Aorta (tissue), 5 donors: ENCODE results near the gene AVPR1A. TPM values are rescaled to one million over a fixed set of nuclear protein-coding genes. Genes with fewer than 3 reads are reported as not detected.

Experiments used
- ATAC-seq: fragments of 200-7000 bp; cut with Tn5 transposase; one replicate; pipeline ENCODE4 v1.9.1; 2022; ENCODE audit warnings: moderate library complexity; ENCODE audit not compliant: low FRiP score
- DNase-seq, 2 donors: peaks; one replicate each; pipeline ENCODE4 v3.0.0-alpha.2; 2020
- H3K27ac ChIP-seq, 2 donors: one replicate each; pipeline ENCODE4 v1.5.1; 2013; ENCODE audit warnings: low read length in 2 of 2, mild to moderate bottlenecking in 2 of 2, moderate library complexity in 2 of 2, control low read depth in 1 of 2, inconsistent platforms in 1 of 2, low read depth in 1 of 2
- H3K27me3 ChIP-seq, 2 donors: one replicate each; pipeline ENCODE4 v1.6.1; 2013; ENCODE audit warnings: control low read depth in 1 of 2, low read length in 1 of 2, mild to moderate bottlenecking in 1 of 2, moderate library complexity in 1 of 2; ENCODE audit not compliant: insufficient read depth in 2 of 2, control insufficient read depth in 1 of 2
- H3K36me3 ChIP-seq, 2 donors: one replicate each; pipeline ENCODE4 v1.6.1; 2013; ENCODE audit warnings: control low read depth in 1 of 2, low read length in 1 of 2, mild to moderate bottlenecking in 1 of 2; ENCODE audit not compliant: insufficient read depth in 2 of 2, control insufficient read depth in 1 of 2
- H3K4me1 ChIP-seq, 2 donors: one replicate each; pipeline ENCODE4 v1.6.1; 2013; ENCODE audit warnings: low read length in 2 of 2, control low read depth in 1 of 2, mild to moderate bottlenecking in 1 of 2, moderate library complexity in 1 of 2; ENCODE audit not compliant: insufficient read depth in 2 of 2, control insufficient read depth in 1 of 2
- H3K4me3 ChIP-seq, 2 donors: one replicate each; pipeline ENCODE4 v1.5.1; 2013; ENCODE audit warnings: low read length in 2 of 2, control low read depth in 1 of 2, mild to moderate bottlenecking in 1 of 2
- H3K9me3 ChIP-seq: one replicate; pipeline ENCODE4 v1.6.1; 2013; ENCODE audit warnings: mild to moderate bottlenecking, low read length; ENCODE audit not compliant: control insufficient read depth
- WGBS, 2 donors: extraction: QIAGEN DNeasy Blood & Tissue Kit; methylation state at CpG; one replicate each; pipeline ENCODE4 v1.1.7; 2013; 5-methylcytosine and 5-hydroxymethylcytosine counted together
- intact Hi-C, 2 donors: fragments of 100-400 bp; cut with DNase I; formaldehyde crosslinking; loops; one replicate each; pipeline versions ENCODE4 v1.14.2 to v1.15.0; 2022
- polyA plus RNA-seq, 2 donors: library from polyadenylated mRNA; stranded (reverse); fragments of 200-250 nt; gene quantifications; one replicate each; pipeline ENCODE4 v1.2.3, GENCODE V29; 2013
- total RNA-seq, 2 donors: library from RNA; stranded (reverse); fragmentation: NEBNext Ultra II Directional; extraction: Animal tissue kit (Norgen Biotek cat#: 25700); gene quantifications; one replicate each; pipeline ENCODE4 v1.2.1, GENCODE V29; 2021
- donor health status: healthy with polysubstance abuse.
- donor health status: Bipolar disorder and iron deficiency.
- donor health status: DM: no; HTN: no; CAD: no.
- donor health status: DM: no; HTN: no; CAD: no.
- donor health status: DM: yes; HTN: yes; CAD: no.

The AVPR1A gene
- total and polyA plus RNA-seq, 4 donors = 0.05 to 21.3 (median 3.2) TPM

GRCh38 chr12:63129927-63130326 lies 21.1 kb downstream of the AVPR1A start:
- no peak overlapping the region for H3K4me3 ChIP-seq
- no peaks in the 10 kb centered on the region for H3K36me3 ChIP-seq
- no peak for ATAC-seq
- 71 to 74% methylated on average over 2 of the region's 2 CpGs for WGBS, 2 donors
- no peaks in the 10 kb centered on the region for H3K4me1 ChIP-seq
- DNase-seq = no peak
- no peaks in the 10 kb centered on the region for H3K27me3 ChIP-seq
- no peak overlapping the region for H3K27ac ChIP-seq
- no peaks in the 10 kb centered on the region for H3K9me3 ChIP-seq
- intact Hi-C loops = no loop called here

- no peak overlapping the region for H3K4me3 ChIP-seq
- no peaks in the 10 kb centered on the region for H3K36me3 ChIP-seq
- ATAC-seq = no peak
- no peak for DNase-seq
- H3K27me3 ChIP-seq = peaks cover 0 to 3% of the 10 kb centered on the region in 2 donors
- H3K4me1 ChIP-seq = no peaks in the 10 kb centered on the region
- intact Hi-C loops = no loop called here
- peaks cover 2% of the 10 kb centered on the region for H3K9me3 ChIP-seq
- no peak overlapping the region for H3K27ac ChIP-seq
These were observed 26.2 kb downstream of the AVPR1A start for GRCh38 chr12:63124778-63125177.

GRCh38 chr12:63103494-63104131 lies 47.4 kb downstream of the AVPR1A start:
- Histone ChIP-seq H3K27ac (no peak overlapping the region), H3K27me3 (no peaks in the 10 kb centered on the region), H3K4me1 (no peaks in the 10 kb centered on the region), H3K36me3 (no peaks in the 10 kb centered on the region), H3K4me3 (no peak overlapping the region), H3K9me3 (no peaks in the 10 kb centered on the region)
- no peak for DNase-seq
- intact Hi-C loops = loop anchor here (5.0 to 10.0 kb wide), 4 partner anchors 174 to 1149 kb away; no protein-coding TSS in a partner anchor
- ATAC-seq = no peak
- 5 to 7% methylated on average over 5 of the region's 5 CpGs for WGBS, 2 donors

DNA sequence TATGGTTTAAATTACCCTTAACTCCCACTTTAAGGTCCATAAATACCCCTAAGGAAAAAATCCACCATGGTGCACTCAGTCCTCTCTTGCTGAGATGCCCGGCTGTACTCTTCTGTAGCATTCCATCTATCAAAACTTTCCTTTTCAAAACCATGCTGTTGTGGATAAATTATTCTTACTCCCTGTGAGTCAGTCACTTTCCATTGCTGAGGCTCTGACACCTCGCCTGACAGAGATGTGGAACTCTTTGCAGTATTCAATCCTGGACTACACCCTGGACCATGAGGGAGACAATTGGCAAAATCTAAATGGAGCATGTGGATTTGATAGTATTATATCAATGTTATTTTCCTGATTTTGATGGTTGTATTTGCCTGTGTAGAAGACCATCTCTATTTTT lies 49.1 kb downstream of the AVPR1A start:
- no peak overlapping the region for H3K27ac ChIP-seq
- no peaks in the 10 kb centered on the region for H3K9me3 ChIP-seq
- no peaks in the 10 kb centered on the region for H3K4me1 ChIP-seq
- H3K36me3 ChIP-seq = no peaks in the 10 kb centered on the region
- H3K4me3 ChIP-seq = no peak overlapping the region
- intact Hi-C loops = loop anchor here (5.0 to 10.0 kb wide), 4 partner anchors 175 to 1150 kb away; no protein-coding TSS in a partner anchor
- no peaks in the 10 kb centered on the region for H3K27me3 ChIP-seq
- ATAC-seq (no peak), DNase-seq (no peak)
- 64 to 68% methylated on average over 2 of the region's 2 CpGs for WGBS, 2 donors

- no peak overlapping the region for H3K27ac ChIP-seq
- H3K4me1 ChIP-seq = no peaks in the 10 kb centered on the region
- no peak overlapping the region for H3K4me3 ChIP-seq
- intact Hi-C loops = no loop called here
- H3K27me3 ChIP-seq = no peaks in the 10 kb centered on the region
- WGBS, 2 donors = 16 to 18% methylated on average over 2 of the region's 2 CpGs
- H3K9me3 ChIP-seq = no peaks in the 10 kb centered on the region
- no peaks in the 10 kb centered on the region for H3K36me3 ChIP-seq
- no peak for ATAC-seq
- DNase-seq = no peak
These were observed 52.1 kb downstream of the AVPR1A start for GRCh38 chr12:63098851-63099250.

- Histone ChIP-seq H3K27me3 (no peaks in the 10 kb centered on the region), H3K4me3 (no peak overlapping the region), H3K27ac (no peak overlapping the region), H3K9me3 (no peaks in the 10 kb centered on the region), H3K36me3 (no peaks in the 10 kb centered on the region), H3K4me1 (no peaks in the 10 kb centered on the region)
- DNase-seq (no peak), ATAC-seq (no peak)
- WGBS, 2 donors = 94% methylated on average over 7 of the region's 7 CpGs
- intact Hi-C loops = no loop called here
These were observed 55.5 kb downstream of the AVPR1A start for GRCh38 chr12:63095369-63095980.

DNA sequence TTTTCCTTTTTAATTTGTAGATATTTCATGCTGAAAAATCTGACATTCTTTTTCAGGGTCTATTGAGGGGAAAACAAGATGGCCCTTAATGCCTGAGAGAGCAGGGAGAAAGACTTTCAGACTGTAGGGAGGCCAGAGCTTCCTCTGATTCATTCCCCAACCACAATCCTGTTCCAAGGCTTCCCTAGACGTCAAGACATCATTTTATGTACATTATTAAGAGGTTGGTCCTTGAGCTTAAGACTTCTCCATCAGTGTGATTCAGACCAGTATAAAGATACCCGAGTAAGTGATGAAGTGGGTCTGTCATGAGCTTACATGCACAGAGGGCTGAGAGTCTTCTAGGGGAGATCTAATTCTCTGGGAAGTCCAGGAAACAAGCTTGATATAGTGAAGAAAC lies 57.3 kb downstream of the AVPR1A start:
- H3K27ac ChIP-seq = no peak overlapping the region
- 52 to 67% methylated on average over 2 of the region's 2 CpGs for WGBS, 2 donors
- no peak for DNase-seq
- ATAC-seq = no peak
- no peak overlapping the region for H3K4me3 ChIP-seq
- intact Hi-C loops = no loop called here
- no peaks in the 10 kb centered on the region for H3K9me3 ChIP-seq
- no peaks in the 10 kb centered on the region for H3K36me3 ChIP-seq
- no peaks in the 10 kb centered on the region for H3K4me1 ChIP-seq
- no peaks in the 10 kb centered on the region for H3K27me3 ChIP-seq

DNA sequence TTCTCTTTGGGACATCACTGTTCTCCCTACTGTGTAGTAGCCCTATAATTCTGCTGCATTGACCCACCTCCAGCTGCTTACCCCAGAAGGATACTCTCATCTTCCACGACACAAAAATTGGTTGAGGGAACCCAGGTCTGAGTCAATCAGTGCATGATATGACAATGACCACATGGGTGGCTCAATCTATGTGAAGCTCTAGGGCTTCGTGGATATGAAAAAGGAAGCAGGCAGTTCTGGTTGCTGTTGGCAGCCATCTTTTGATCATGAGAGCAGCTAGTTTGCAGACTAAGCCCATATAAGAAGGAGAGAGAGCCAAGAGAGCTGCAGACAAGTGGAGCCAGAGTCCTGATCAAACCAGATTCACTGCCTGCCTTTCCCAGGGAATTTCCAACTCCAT lies 57.9 kb downstream of the AVPR1A start:
- Histone ChIP-seq H3K27ac (no peak overlapping the region), H3K4me1 (no peaks in the 10 kb centered on the region), H3K27me3 (no peaks in the 10 kb centered on the region), H3K36me3 (no peaks in the 10 kb centered on the region), H3K9me3 (no peaks in the 10 kb centered on the region), H3K4me3 (no peak overlapping the region)
- ATAC-seq = no peak
- WGBS, 2 donors = 81 to 82% methylated on average over 2 of the region's 2 CpGs
- DNase-seq = no peak
- intact Hi-C loops = no loop called here
